ENCODE results near the gene ZNF438.
A peak's percentile ranks its signal among the peaks of the same experiment; 100 is the strongest.
"Not testable (repeated sequence)": the region's sequence is repeated elsewhere in the genome, so short reads cannot be mapped to it uniquely, and the experiment has no call there.

Gene ZNF438, protein sequence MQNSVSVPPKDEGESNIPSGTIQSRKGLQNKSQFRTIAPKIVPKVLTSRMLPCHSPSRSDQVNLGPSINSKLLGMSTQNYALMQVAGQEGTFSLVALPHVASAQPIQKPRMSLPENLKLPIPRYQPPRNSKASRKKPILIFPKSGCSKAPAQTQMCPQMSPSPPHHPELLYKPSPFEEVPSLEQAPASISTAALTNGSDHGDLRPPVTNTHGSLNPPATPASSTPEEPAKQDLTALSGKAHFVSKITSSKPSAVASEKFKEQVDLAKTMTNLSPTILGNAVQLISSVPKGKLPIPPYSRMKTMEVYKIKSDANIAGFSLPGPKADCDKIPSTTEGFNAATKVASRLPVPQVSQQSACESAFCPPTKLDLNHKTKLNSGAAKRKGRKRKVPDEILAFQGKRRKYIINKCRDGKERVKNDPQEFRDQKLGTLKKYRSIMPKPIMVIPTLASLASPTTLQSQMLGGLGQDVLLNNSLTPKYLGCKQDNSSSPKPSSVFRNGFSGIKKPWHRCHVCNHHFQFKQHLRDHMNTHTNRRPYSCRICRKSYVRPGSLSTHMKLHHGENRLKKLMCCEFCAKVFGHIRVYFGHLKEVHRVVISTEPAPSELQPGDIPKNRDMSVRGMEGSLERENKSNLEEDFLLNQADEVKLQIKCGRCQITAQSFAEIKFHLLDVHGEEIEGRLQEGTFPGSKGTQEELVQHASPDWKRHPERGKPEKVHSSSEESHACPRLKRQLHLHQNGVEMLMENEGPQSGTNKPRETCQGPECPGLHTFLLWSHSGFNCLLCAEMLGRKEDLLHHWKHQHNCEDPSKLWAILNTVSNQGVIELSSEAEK

DNA sequence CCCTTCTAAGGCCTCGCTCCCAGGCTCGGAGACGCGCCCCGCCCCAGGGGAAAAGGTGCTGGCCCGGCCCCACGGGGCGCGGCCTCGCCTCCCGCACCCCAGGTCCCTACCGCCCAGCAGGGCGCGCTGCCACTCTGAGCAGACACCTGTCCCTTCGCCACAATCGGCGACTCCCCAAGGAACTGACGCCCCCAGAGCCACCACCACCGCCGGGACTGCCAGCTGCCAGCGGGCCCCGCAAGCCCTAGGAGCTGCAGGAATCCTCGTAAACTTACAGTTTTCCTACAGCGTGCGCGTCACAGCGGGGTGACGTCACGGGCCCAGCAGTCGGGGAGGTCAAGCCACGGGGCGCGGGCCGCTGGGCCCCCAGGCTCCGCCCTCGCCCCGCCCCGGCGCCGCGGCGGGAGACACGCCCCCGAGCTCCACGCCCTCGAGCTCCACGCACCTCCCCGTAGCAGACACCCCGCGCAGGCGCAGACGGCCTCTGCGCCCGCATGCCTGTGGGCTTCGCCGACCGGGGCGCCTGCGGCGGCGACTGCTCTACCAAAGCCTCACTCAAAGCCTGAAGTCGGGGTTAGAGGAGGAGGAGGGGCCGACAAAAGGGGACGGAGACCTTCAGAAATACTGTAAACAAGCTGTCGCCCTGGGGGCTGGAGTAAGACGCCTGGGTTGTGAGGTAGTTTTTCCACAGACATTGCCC is at the start of gene ZNF438:
ZNF438 (minus strand) TSS at position 308 of the 700 bp plus-strand sequence. CDS start 154,831 bp downstream, outside the sequence.
- peak; percentile 96 for DNase-seq

DNA sequence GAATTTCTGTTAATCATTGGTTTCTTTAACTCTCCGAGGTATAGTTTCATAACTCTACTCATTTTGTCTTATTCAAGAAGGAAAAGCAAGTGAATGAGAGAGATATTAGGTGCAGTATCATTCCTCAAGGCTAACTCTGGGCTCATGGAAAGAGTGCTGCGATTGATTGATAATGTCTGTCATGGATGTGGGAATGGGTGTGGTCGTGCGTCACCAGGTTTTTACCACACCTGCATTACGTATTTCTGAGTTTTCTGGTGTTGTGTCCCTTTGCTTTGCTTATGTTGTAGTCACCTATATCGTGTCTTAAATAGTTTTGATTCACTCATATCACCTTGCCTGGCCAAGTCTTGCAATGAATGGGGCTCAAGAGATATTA is 44.9 kb upstream of the ZNF438 start:
- DNase-seq: no peak

DNA sequence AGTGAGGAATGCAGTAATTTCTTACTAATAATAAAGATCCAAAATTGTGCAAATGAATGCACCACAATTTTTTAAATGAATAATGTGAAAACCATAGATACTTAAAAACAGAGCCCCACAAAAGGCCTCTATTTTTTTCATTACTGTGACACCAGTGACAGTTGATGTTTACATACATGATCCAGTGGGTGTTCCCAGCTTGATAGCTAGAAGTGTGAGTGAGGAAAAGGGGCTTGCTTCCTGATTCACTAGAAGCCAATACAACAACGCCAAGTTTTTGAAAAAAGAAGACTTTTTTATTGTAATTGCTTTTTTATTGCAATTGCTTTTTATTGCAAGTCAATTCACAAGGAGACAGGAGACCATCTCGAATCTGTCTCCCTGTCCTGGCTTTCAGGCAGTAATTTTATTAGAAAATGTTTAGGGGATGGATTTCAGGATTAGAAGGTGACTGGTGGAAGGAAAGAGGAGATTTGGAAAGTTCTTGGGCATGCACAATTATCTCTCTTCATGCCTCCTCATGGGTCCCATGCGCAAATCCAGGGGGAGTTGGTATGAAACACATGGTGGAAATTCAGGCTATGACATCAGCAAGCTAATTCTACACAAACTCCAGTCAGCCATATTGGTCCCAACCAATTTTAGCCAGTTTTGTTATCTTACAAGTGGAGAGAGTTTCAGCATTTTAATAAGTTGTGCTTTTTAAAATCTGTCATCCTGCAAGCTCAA is 44.4 kb upstream of the ZNF438 start:
- DNase-seq: no peak

DNA sequence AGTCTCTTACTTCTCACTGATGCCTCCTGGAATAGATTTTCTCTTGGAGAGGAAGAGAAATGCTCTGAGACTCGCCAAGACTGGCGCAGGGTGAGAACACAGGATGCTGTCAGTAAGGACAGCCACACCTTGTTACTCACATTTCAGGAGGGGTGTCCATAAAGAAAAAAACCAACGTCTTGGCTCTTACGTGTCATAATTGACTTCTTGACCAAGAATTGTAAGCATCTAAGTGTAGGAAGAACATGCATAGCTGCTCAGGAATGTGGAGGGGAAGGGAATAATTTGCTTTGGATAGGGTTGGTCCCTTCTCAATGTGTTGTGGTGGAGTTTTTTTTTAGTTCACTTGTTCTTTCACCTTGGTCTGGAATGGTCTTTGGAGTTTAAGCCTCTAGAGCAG is 43.8 kb upstream of the ZNF438 start:
- DNase-seq: no peak

DNA sequence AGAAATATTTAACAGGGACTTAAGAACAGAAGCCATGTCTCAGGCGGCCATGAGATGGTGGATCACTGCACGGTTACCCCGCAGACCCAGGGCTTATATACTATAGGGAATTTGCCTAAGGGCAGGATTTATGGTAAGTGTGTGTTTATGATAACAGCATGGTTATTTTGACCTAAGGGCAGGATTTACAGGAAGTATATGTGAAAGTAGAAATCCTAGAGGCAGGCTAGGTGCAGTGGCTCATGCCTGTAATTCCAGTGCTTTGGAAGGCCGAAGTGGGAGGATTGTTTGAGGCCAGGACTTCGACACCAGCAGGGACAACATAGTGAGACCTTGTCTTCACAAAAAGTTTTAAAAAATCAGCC is 43.0 kb upstream of the ZNF438 start:
- DNase-seq: no peak

DNA sequence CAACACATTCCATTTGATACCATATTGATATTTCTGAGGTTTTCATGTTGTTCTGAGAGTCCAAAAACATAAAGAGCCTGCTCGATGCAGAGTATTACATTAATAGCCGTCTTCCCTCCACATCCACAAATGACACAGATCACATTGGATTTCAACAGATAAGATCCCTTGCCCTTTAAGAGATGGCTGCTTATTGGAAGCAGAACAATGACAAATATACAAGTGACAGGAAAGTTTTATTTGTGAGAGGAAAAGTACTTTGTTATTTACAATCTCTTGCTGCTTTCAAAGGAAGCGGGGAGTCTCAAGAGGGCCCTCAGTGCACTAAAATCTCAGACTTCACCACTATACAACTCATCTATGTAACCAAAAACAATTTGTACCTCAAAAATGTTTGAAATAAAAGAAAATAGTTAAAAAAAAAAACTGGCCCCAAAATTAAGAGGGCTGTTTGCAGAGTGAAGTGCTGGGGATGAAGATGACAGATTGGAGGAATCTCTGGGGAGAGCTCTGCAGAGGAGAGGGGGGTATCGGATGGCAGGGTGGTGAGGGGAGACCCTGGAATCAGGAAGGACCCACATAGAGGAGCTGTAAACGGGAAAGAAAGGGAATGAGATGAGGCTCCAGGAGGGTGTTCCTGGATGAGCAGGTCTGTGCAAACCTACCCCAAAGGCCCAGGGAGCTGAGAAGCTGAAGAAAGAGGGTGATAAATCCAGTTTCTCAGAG is 42.5 kb upstream of the ZNF438 start:
- DNase-seq: no peak

DNA sequence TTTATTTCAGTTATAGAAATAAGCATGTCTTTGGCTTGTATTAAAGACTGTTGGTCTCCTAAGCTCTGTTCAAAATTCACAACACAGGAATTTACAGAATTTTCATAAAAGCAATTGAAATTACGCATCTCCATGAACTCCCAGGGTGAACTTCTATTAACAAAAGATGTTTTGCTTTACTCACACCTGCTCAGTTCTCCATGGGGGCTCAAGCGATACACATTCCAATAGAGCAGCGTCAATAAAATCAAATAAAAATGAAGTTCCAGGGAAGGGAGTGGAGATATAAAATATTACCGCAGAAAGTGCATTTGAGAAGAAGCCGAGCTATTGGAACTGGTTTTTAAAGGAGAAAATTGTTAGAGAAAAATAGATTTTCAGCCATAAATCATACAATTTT is 41.5 kb upstream of the ZNF438 start:
- DNase-seq: no peak

DNA sequence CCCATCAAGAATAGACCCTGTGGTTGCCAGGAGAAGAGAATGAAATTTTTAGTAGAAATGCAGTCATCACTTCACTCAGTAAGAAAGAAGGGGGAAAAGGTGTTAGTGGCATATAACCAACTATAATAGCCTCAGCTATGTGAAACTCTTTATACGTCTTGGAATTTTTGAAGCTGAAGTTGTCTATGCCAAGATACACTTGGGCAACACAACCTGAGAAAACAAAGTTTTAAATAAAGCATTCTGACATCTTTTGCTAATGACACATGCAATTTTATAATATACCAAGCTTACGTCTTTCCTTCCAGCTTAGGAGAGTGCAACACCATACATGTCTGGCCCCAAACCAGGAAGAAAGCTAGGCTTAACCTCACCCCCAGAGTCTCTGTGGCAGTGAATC is 40.8 kb upstream of the ZNF438 start:
- DNase-seq: no peak

DNA sequence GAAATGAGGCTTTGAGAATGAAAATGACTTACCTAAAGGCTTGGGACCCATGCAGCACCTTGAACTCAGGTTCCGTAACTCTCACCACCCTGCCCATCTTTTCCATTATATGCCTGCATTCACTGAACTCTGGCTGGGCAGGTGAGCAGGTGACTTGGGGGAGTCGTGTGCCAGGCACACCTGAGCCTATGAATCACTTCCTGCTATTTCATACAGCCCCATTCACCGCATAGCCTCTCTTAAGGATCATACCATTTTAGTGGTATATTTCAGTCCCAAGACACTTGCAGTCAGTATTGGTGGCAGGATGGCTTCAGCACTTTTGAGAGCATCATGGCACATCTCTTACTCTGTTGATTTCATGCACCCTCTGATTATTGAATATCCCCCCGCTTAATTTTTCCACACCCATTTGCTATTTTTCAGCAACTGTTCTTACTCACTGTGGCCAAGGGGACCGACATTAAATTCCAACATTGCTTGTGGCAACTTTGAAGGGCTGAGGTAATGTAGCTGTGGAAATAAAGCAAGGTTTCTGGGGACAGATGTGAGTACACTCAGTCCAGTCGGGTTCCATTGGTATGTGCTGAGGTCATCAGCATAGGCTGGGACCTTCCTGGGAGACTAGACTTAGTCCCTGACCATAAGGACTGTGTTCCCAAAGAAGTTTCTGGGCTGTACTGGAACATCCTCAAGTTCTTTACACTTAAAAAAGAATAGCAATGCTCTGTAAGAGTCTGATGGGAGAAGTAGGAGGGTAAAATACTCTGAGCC is 39.8 kb upstream of the ZNF438 start:
- DNase-seq: no peak

DNA sequence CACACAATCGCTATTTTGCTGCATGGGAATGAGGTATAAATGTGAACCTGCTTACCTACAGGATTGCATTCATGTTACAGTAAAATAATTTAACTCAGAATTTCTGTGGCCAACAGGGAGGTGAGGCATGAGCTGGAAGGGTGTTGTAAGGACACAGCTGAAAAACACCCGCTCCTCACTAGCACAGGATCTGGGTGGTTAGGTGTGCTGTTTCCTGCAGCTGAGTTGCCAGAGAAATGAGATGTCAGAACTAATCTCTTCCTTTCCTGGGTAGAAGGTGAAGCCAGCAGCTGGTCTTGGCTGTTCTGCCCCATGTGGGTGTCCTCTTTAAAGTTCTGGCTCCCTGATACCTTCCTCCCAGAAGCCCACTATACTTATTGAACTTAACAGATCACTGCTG is 39.0 kb upstream of the ZNF438 start:
- no peak for DNase-seq

DNA sequence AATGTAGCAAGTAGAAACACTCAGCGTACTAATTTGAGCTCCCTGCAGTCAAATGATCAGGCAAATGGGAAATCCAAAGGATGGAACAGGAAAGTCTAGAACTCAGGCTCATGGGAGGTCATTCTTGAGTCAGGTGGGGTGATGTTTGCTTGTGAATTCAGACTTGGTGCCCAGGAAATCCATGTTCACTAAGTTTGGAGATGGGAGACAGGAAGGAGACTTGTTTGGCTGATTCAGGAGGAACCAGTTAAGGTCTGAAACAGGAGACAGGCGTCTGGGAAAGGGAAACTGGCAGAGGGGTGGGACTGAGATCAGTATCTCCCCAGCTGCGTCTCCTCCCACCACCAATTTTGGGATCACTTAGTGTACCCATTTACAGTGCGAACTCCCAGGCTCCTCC is 38.4 kb upstream of the ZNF438 start:
- DNase-seq: no peak

DNA sequence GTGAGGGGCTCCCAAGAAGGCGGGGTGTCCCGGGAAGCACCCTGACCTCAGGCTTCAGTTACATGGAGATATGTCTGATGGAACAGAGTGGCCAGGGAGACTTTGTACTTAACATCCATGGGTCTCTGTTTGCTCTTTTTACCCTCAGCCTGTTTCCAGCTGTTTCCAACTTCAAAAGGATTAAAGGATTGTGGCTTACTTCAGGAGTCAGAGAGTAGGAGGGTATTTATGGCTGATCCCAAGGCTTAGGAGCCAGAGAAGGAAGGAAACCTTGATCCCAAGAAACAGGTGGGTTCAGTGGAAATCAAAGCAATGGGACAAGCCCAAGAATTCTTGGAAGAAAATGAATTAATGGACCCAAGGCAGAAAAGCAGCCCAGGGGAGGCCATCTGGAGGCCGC is 37.7 kb upstream of the ZNF438 start:
- DNase-seq: no peak

DNA sequence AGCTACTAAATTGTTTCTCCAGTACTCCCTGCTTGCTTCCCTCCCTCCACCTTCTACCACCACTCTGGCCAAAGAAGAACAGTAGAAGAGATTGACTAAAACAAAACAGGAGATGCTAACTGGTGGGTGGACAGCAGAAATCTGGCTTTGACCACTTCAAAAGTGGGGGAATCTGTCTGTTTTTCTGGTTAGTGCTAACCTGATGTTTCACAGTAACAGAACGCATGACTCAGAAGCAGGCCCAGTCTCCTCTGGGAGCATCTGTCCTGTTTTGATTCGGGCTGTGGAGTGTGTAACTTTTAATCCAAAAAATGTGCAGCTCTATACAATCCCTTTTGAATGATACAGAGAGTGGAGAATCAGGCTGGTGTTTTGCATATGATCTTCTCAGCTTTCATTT is 32.7 kb upstream of the ZNF438 start:
- DNase-seq: no peak

DNA sequence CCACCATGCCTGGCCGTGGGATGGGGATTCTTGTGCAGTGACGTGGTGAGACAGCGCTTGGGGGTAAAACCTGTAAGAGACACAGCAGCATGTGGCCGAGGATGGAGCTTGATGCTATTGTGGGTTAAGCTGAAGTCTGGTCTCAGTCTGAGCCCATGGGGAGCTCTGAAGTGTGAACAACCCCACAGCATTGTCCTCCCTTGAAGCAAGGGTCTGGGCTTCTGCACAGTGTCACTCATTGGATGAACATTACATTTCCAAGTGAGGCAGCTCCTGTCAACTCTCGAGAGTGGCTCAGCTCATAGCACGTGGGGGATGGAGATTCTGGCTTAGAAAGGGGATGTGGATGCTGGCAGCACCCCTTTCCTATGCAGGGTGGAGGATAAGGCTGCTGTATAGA is 32.2 kb upstream of the ZNF438 start:
- no peak for DNase-seq

DNA sequence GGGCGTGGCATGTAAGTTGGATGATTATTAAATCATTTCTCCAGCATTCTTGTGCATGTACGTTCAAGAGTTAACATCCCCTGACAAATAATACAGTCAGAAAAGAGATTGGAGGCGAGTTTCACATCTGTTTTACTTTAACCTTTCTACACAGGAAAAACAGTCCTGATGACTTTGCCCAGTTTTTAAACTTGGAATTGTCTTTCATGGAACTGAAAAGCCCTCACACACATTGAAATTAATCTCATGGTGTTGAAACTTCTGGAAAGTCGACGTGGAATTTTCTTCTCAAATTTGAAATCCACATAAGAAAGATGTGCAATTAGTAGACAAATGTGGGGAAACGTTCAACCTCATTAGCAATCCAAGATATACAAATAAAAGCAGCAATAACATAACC is 31.2 kb upstream of the ZNF438 start:
- DNase-seq: no peak

DNA sequence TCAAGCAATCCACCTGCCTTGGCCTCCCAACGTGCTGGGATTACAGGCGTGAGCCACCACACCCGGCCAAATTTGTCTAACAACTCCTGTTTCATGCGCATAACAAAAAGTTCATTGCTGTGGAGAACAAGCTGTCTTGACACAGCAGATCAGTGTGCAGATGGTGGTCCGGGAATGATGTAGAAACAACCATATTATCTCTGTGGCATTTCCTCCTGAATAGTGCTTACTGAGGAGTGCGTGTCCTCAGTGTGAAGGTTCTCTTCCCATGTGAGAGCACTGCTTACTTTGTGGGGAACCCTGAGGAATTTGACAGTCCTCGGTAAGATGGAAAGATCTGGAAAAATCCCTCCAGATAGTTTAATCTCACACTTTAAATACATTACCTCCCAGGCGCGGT is 30.3 kb upstream of the ZNF438 start:
- no peak for DNase-seq

DNA sequence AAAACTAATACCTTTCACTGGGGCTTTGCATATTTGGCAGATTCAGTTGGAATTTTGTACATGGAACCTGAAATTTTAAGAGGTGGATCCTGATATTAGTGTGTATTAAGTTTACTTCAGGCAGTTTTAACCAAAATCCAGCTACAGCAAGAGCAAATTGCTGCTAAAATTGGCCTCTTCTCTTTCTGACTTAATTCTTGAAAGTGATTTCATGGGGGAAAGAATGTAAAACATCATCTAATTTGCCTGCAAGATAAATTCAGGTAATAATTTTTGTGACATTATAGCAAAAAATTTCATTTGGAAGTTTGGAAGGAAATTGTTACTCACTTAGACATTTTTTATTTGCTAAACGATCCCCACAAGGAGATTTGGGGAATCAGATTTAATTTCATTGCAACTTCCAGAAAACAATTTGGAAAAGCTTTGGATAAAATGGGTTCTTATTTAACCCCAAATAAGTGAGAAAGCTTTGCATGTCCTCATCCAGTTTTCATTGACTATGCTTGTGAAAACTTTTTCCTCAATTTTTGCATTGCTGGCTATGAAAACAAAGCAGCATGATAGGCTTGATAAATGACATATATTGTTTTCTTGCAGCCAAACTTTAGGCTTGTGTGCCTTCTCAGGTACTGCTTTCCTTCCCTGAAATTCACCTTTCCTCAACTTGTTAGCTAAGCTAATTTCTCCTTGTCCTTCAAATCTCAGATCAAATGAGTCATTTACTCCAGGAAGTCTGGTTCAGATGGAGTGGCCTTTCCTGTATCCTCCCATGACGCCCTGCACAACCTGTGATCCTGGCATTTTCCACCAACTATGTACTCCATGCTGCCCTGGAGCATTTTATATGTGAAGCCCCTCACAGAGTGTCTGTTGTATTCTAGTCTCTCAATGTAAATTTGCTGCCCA is 27.4 kb upstream of the ZNF438 start:
- DNase-seq: no peak

DNA sequence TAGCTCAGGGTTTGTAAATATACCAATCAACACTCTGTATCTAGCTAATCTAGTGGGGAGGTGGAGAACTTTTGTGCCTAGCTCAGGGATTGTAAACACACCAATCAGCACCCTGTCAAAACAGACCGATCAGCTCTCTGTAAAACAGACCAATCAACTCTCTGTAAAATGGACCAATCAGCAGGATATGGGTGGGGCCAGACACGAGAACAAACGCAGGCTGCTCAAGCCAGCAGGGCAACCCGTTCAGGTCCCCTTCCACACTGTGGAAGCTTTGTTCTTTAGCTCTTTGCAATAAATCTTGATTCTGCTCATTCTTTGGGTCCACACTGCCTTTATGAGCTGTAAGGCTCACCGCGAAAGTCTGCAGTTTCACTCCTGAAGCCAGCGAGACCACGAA is 25.0 kb upstream of the ZNF438 start:
- not testable (repeated sequence) for DNase-seq

DNA sequence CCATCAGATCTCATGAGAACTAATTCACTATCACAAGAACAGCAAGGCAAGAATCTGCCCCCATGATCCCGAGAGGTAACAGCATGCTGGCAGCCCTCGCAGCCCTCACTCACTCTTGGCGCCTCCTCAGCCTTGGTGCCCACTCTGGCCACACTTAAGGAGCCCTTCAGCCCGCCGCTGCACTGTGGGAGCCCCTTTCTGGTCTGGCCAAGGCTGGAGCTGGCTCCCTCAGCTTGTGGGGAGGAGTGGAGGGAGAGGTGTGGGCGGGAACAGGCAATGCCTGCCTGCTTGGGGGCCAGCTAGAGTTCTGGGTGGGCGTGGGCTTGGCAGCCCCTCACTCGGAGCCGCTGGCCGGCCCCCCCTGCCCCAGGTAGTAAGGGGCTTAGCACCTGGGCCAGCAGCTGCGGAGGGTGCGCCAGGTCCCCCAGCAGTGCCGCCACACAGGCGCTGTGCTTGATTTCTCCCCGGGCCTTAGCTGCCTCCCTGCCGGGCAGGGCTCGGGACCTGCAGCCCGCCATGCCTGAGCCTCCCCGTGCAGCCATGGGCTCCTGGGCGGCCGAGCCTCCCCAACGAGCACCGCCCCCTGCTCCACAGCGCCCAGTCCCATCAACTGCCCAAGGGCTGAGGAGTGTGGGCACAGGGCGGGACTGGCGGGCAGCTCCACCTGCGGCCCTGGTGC is 24.0 kb upstream of the ZNF438 start:
- DNase-seq: no peak

DNA sequence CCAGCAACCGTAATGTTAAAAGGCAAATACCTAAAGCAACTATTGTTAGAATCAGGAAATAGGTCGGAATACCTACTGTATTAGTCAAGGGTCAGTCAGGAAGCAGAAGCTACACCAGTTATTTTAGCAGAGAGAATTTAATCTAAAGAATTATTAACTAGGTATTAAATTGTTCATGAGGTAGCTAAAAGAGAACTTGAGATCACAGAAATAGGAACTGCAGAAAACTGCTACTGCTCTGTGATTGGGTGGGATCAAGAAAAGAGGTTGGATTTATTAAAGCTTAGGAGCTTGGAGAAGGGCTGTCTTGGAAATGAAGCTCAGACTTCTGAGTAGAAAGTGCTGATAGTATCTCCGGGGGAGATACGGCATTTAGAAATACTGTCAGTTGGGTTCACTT is 20.0 kb upstream of the ZNF438 start:
- DNase-seq: no peak
